Measurements from ENCODE around the gene FETUB.

Gene FETUB

GRCh38 chr3:186651678-186652215 is 11.5 kb downstream of the FETUB start:
- Histone ChIP-seq H3K27ac (ENCODE audit: insufficient read depth, low read depth, low read length, poor library complexity, severe bottlenecking) (no peak overlapping the region), H3K4me3 (ENCODE audit: insufficient read depth, low read depth, low read length) (no peak overlapping the region), H3K9me3 (ENCODE audit: control insufficient read depth, low read length) (no peaks in the 10 kb centered on the region), H3K27me3 (ENCODE audit: control insufficient read depth, insufficient read depth, low read length, poor library complexity, severe bottlenecking) (no peaks in the 10 kb centered on the region), H3K4me1 (ENCODE audit: control insufficient read depth, insufficient read depth, low read length) (no peaks in the 10 kb centered on the region), H3K36me3 (ENCODE audit: control insufficient read depth, insufficient read depth, low read length) (no peaks in the 10 kb centered on the region)
- 87 to 91% methylated on average over 3 of the region's 3 CpGs for WGBS, 2 experiments

GRCh38 chr3:186653080-186653707 is 13.0 kb downstream of the FETUB start:
- Histone ChIP-seq H3K27ac (ENCODE audit: insufficient read depth, low read depth, low read length, poor library complexity, severe bottlenecking) (no peak overlapping the region), H3K27me3 (ENCODE audit: control insufficient read depth, insufficient read depth, low read length, poor library complexity, severe bottlenecking) (no peaks in the 10 kb centered on the region), H3K9me3 (ENCODE audit: control insufficient read depth, low read length) (no peaks in the 10 kb centered on the region), H3K4me3 (ENCODE audit: insufficient read depth, low read depth, low read length) (no peak overlapping the region), H3K36me3 (ENCODE audit: control insufficient read depth, insufficient read depth, low read length) (no peaks in the 10 kb centered on the region), H3K4me1 (ENCODE audit: control insufficient read depth, insufficient read depth, low read length) (no peaks in the 10 kb centered on the region)
- WGBS, 2 experiments = 91 to 93% methylated on average over 6 to 7 of the region's 7 CpGs

GRCh38 chr3:186653984-186654383 is 13.8 kb downstream of the FETUB start:
- Histone ChIP-seq H3K27ac (ENCODE audit: insufficient read depth, low read depth, low read length, poor library complexity, severe bottlenecking) (no peak overlapping the region), H3K4me1 (ENCODE audit: control insufficient read depth, insufficient read depth, low read length) (no peaks in the 10 kb centered on the region), H3K36me3 (ENCODE audit: control insufficient read depth, insufficient read depth, low read length) (no peaks in the 10 kb centered on the region), H3K4me3 (ENCODE audit: insufficient read depth, low read depth, low read length) (no peak overlapping the region), H3K27me3 (ENCODE audit: control insufficient read depth, insufficient read depth, low read length, poor library complexity, severe bottlenecking) (no peaks in the 10 kb centered on the region), H3K9me3 (ENCODE audit: control insufficient read depth, low read length) (no peaks in the 10 kb centered on the region)
- WGBS, 2 experiments = 44 to 47% methylated on average over 6 of the region's 6 CpGs

GRCh38 chr3:186663361-186664118 is 23.3 kb downstream of the FETUB start:
- Histone ChIP-seq H3K27ac (ENCODE audit: insufficient read depth, low read depth, low read length, poor library complexity, severe bottlenecking) (peak overlapping the region; percentile 27), H3K4me3 (ENCODE audit: insufficient read depth, low read depth, low read length) (no peak overlapping the region), H3K27me3 (ENCODE audit: control insufficient read depth, insufficient read depth, low read length, poor library complexity, severe bottlenecking) (no peaks in the 10 kb centered on the region), H3K4me1 (ENCODE audit: control insufficient read depth, insufficient read depth, low read length) (peaks cover 12% of the 10 kb centered on the region), H3K9me3 (ENCODE audit: control insufficient read depth, low read length) (no peaks in the 10 kb centered on the region), H3K36me3 (ENCODE audit: control insufficient read depth, insufficient read depth, low read length) (no peaks in the 10 kb centered on the region)
- WGBS, 2 experiments = 23 to 24% methylated on average over 7 of the region's 7 CpGs

GRCh38 chr3:186664119-186664495 is 23.9 kb downstream of the FETUB start:
- no peaks in the 10 kb centered on the region for H3K36me3 ChIP-seq (ENCODE audit: control insufficient read depth, insufficient read depth, low read length)
- H3K27me3 ChIP-seq (ENCODE audit: control insufficient read depth, insufficient read depth, low read length, poor library complexity, severe bottlenecking) = no peaks in the 10 kb centered on the region
- no peaks in the 10 kb centered on the region for H3K9me3 ChIP-seq (ENCODE audit: control insufficient read depth, low read length)
- H3K4me3 ChIP-seq (ENCODE audit: insufficient read depth, low read depth, low read length) = no peak overlapping the region
- peaks cover 12% of the 10 kb centered on the region for H3K4me1 ChIP-seq (ENCODE audit: control insufficient read depth, insufficient read depth, low read length)
- no peak overlapping the region for H3K27ac ChIP-seq (ENCODE audit: insufficient read depth, low read depth, low read length, poor library complexity, severe bottlenecking)

- Histone ChIP-seq H3K27me3 (ENCODE audit: control insufficient read depth, insufficient read depth, low read length, poor library complexity, severe bottlenecking) (no peaks in the 10 kb centered on the region), H3K4me1 (ENCODE audit: control insufficient read depth, insufficient read depth, low read length) (peaks cover 12% of the 10 kb centered on the region), H3K4me3 (ENCODE audit: insufficient read depth, low read depth, low read length) (no peak overlapping the region), H3K27ac (ENCODE audit: insufficient read depth, low read depth, low read length, poor library complexity, severe bottlenecking) (no peak overlapping the region), H3K9me3 (ENCODE audit: control insufficient read depth, low read length) (no peaks in the 10 kb centered on the region), H3K36me3 (ENCODE audit: control insufficient read depth, insufficient read depth, low read length) (no peaks in the 10 kb centered on the region)
- WGBS, 2 experiments = 64 to 65% methylated on average over 3 to 4 of the region's 4 CpGs
Observed at GRCh38 chr3:186664506-186664905, 24.3 kb downstream of the FETUB start.

- Histone ChIP-seq H3K4me3 (ENCODE audit: insufficient read depth, low read depth, low read length) (no peak within 1 kb of the TSS), H3K4me1 (ENCODE audit: control insufficient read depth, insufficient read depth, low read length) (peaks cover 12% of the 10 kb centered on the region), H3K27ac (ENCODE audit: insufficient read depth, low read depth, low read length, poor library complexity, severe bottlenecking) (no peak within 1 kb of the TSS), H3K9me3 (ENCODE audit: control insufficient read depth, low read length) (no peaks in the 10 kb centered on the region), H3K27me3 (ENCODE audit: control insufficient read depth, insufficient read depth, low read length, poor library complexity, severe bottlenecking) (no peaks in the 10 kb centered on the region), H3K36me3 (ENCODE audit: control insufficient read depth, insufficient read depth, low read length) (no peaks in the 10 kb centered on the region)
- WGBS, 2 experiments = 92 to 93% methylated on average over 8 of the region's 8 CpGs
Observed at GRCh38 chr3:186665625-186666188, 25.5 kb downstream of the FETUB start, which contains the start of gene HRG. HRG (plus strand) TSS chr3:186666014; CDS start chr3:186666032, 18 bp downstream.

GRCh38 chr3:186668426-186668825 is 28.2 kb downstream of the FETUB start:
- Histone ChIP-seq H3K4me3 (ENCODE audit: insufficient read depth, low read depth, low read length) (no peak overlapping the region), H3K9me3 (ENCODE audit: control insufficient read depth, low read length) (no peaks in the 10 kb centered on the region)
- 77 to 83% methylated on average over 5 to 6 of the region's 6 CpGs for WGBS, 2 experiments

GRCh38 chr3:186669378-186670084 is 29.3 kb downstream of the FETUB start:
- Histone ChIP-seq H3K27me3 (ENCODE audit: control insufficient read depth, insufficient read depth, low read length, poor library complexity, severe bottlenecking) (no peaks in the 10 kb centered on the region), H3K9me3 (ENCODE audit: control insufficient read depth, low read length) (no peaks in the 10 kb centered on the region), H3K27ac (ENCODE audit: insufficient read depth, low read depth, low read length, poor library complexity, severe bottlenecking) (no peak overlapping the region), H3K36me3 (ENCODE audit: control insufficient read depth, insufficient read depth, low read length) (no peaks in the 10 kb centered on the region), H3K4me1 (ENCODE audit: control insufficient read depth, insufficient read depth, low read length) (peaks cover 7% of the 10 kb centered on the region), H3K4me3 (ENCODE audit: insufficient read depth, low read depth, low read length) (no peak overlapping the region)
- whole genome bisulfite sequencing, 2 experiments = 91 to 95% methylated on average over 2 of the region's 2 CpGs

More at GRCh38 chr3:186668426-186668825, 28.2 kb downstream of the FETUB start:
- no peaks in the 10 kb centered on the region for H3K27me3 ChIP-seq (ENCODE audit: control insufficient read depth, insufficient read depth, low read length, poor library complexity, severe bottlenecking)
- no peaks in the 10 kb centered on the region for H3K36me3 ChIP-seq (ENCODE audit: control insufficient read depth, insufficient read depth, low read length)
- H3K27ac ChIP-seq (ENCODE audit: insufficient read depth, low read depth, low read length, poor library complexity, severe bottlenecking) = no peak overlapping the region
- peaks cover 11% of the 10 kb centered on the region for H3K4me1 ChIP-seq (ENCODE audit: control insufficient read depth, insufficient read depth, low read length)

- Histone ChIP-seq H3K36me3 (ENCODE audit: control insufficient read depth, insufficient read depth, low read length) (no peaks in the 10 kb centered on the region), H3K27me3 (ENCODE audit: control insufficient read depth, insufficient read depth, low read length, poor library complexity, severe bottlenecking) (no peaks in the 10 kb centered on the region), H3K4me1 (ENCODE audit: control insufficient read depth, insufficient read depth, low read length) (peaks cover 7% of the 10 kb centered on the region), H3K4me3 (ENCODE audit: insufficient read depth, low read depth, low read length) (no peak overlapping the region), H3K27ac (ENCODE audit: insufficient read depth, low read depth, low read length, poor library complexity, severe bottlenecking) (no peak overlapping the region), H3K9me3 (ENCODE audit: control insufficient read depth, low read length) (no peaks in the 10 kb centered on the region)
Observed at GRCh38 chr3:186670155-186670554, 30.0 kb downstream of the FETUB start.
